Activated naive CD4-positive, alpha-beta T cell treated with anti-CD3 and anti-CD28 coated beads for 36 hours (primary cell): ENCODE measurements around the gene AKAP1. TPM values are rescaled to one million over a fixed set of nuclear protein-coding genes. Genes with fewer than 3 reads are reported as not detected.
A peak's percentile ranks its signal among the peaks of the same experiment; 100 is the strongest.

Experiments used
- CTCF ChIA-PET: fragments of 350-600 bp; sonication (Branson Sonifier 250); formaldehyde crosslinking; loops from one replicate; lab custom pipeline; 2021; ENCODE audit warnings: antibody characterized with exemption; lab: Charles Lee
- DNase-seq: peaks from one replicate; pipeline ENCODE4 v3.0.0-alpha.2; 2020
- H3K27ac Mint-ChIP-seq: one replicate; pipeline ENCODE4 v1.8.0; 2021; ENCODE audit warnings: mild to moderate bottlenecking, mixed read lengths
- H3K27me3 Mint-ChIP-seq: one replicate; pipeline ENCODE4 v1.8.0; 2021; ENCODE audit warnings: low read depth, mixed read lengths
- H3K36me3 Mint-ChIP-seq: one replicate; pipeline ENCODE4 v1.8.0; 2021; ENCODE audit warnings: low read depth, mixed read lengths
- H3K4me1 Mint-ChIP-seq: one replicate; pipeline ENCODE4 v1.8.0; 2021; ENCODE audit warnings: low read depth, mixed read lengths
- H3K4me3 Mint-ChIP-seq: one replicate; pipeline ENCODE4 v1.8.0; 2021; ENCODE audit warnings: mild to moderate bottlenecking, moderate library complexity, mixed read lengths
- H3K9me3 Mint-ChIP-seq: one replicate; pipeline ENCODE4 v1.8.0; 2021; ENCODE audit warnings: mixed read lengths
- intact Hi-C: fragments of 100-400 bp; cut with micrococcal nuclease; formaldehyde crosslinking; loops from one replicate; pipeline ENCODE4 v1.15.1; 2023
- total RNA-seq, 2 experiments: library from RNA; stranded (reverse); gene quantifications; one replicate each; pipeline ENCODE4 v1.2.3, GENCODE V29; 2021

Gene AKAP1
- total RNA-seq, 2 experiments from 2014 or later, result 17.6 to 23.1 TPM

GRCh38 chr17:57108671-57109392 lies 23.8 kb downstream of the AKAP1 start:
- H3K27me3 Mint-ChIP-seq, result no peaks in the 10 kb centered on the region
- no peak overlapping the region for H3K4me3 Mint-ChIP-seq
- no peak overlapping the region for H3K27ac Mint-ChIP-seq
- no peak for DNase-seq
- peaks cover 16% of the 10 kb centered on the region for H3K36me3 Mint-ChIP-seq
- CTCF ChIA-PET, result interaction anchor here (0.9 to 1.0 kb wide), 2 partner anchors 11 to 489 kb away, joined by 3 to 4 read pairs; no protein-coding TSS in a partner anchor
- H3K4me1 Mint-ChIP-seq, result no peaks in the 10 kb centered on the region
- no peaks in the 10 kb centered on the region for H3K9me3 Mint-ChIP-seq
- intact Hi-C loops, result no loop called here

GRCh38 chr17:57109393-57110151 lies 24.5 kb downstream of the AKAP1 start:
- no peaks in the 10 kb centered on the region for H3K4me1 Mint-ChIP-seq
- CTCF ChIA-PET, result no interaction called here
- H3K27ac Mint-ChIP-seq, result peak overlapping the region; percentile 30
- H3K9me3 Mint-ChIP-seq, result no peaks in the 10 kb centered on the region
- no peak overlapping the region for H3K4me3 Mint-ChIP-seq
- peaks cover 22% of the 10 kb centered on the region for H3K36me3 Mint-ChIP-seq
- DNase-seq, result no peak
- no peaks in the 10 kb centered on the region for H3K27me3 Mint-ChIP-seq
- intact Hi-C loops, result no loop called here

DNA sequence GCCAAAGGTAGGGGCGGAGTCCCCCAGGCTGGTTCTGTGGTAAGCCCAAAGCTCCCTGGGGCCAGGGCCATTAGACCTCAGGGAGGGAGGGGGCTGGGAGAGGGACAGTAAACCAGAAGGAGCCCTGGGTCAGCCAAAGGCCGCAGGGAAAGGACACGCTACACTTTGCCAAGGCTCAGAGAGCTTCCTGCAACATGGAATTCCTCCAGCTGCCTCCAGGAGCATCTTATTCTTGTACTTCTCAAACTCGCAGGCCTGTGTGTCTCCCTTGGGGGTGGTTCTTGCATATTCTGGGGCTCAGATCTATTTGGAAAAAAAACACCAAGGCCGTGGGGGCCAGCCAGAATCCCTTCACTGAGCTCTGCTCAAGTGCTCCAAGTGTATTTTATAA lies 25.1 kb downstream of the AKAP1 start:
- Mint-ChIP-seq H3K4me3 (no peak overlapping the region), H3K27me3 (no peaks in the 10 kb centered on the region), H3K9me3 (no peaks in the 10 kb centered on the region), H3K27ac (no peak overlapping the region), H3K36me3 (peaks cover 19% of the 10 kb centered on the region), H3K4me1 (no peaks in the 10 kb centered on the region)
- intact Hi-C loops, result no loop called here
- CTCF ChIA-PET, result no interaction called here
- DNase-seq, result no peak

DNA sequence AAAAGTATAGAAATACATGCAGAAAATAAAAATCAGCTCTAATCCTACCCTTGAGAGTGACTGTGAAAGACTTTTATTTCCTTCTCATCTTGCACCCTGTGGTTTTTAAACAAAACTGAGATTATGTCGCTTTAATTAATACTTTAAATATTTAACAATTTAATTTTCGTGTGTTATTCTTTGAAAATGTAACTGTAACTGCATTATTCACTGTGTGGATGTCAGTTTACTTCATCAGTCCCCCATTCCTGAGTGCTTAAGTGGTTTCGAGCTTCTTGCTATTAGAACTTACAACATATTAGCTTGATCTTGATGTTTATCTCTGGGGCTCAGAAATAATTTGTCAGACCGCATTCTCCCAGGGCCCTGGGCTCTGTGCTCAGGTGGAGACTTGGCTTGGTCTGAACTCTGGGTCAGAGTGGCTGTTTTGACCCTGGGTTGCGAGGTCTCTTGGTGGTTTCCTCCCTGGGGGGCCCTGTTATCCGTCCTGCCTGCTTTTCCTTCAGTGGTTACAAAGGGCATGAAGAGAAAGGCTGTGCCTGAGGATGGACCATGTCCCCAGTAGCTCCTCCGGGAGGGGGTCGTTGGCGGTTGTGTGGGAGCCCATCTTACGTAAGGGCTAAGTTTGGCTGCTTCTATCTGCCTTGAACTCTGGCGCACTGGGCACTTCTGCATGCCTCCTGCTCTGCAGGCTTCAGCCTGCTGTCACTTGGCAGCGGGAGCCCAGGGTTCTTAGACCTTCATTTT lies 25.7 kb downstream of the AKAP1 start:
- CTCF ChIA-PET, result interaction anchor here (0.5 kb wide), 1 partner anchor 9 kb away, joined by 5 read pairs; no protein-coding TSS in a partner anchor

DNA sequence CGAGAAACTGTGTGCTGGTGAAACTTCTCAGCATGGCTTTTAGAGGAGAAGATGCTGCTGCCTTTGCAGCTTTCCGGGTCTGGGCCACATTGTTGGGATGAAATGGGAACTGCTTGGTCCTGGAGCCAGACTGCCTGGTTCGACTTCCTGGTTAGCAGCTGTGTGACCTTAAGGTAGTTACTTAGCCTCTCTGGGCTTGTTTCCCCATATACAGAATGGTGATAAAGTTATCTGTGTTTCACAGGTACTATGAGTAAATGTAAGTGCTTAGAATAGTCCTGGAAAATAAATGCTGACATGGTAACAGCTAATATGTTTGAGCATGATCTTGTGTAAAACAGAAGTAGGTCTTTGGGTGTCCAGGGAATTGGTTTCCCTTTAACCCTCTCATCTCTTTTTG lies 26.3 kb downstream of the AKAP1 start:
- Mint-ChIP-seq H3K4me1 (no peaks in the 10 kb centered on the region), H3K9me3 (no peaks in the 10 kb centered on the region), H3K27me3 (no peaks in the 10 kb centered on the region), H3K4me3 (no peak overlapping the region), H3K36me3 (peaks cover 24% of the 10 kb centered on the region), H3K27ac (no peak overlapping the region)
- DNase-seq, result no peak
- CTCF ChIA-PET, result interaction anchor here (0.5 kb wide), 1 partner anchor 9 kb away, joined by 5 read pairs; no protein-coding TSS in a partner anchor
- intact Hi-C loops, result no loop called here

More for the DNA sequence above, 25.7 kb downstream of the AKAP1 start:
- no peak for DNase-seq
- Mint-ChIP-seq H3K4me1 (no peaks in the 10 kb centered on the region), H3K4me3 (no peak overlapping the region), H3K36me3 (peaks cover 21% of the 10 kb centered on the region), H3K27ac (no peak overlapping the region), H3K9me3 (no peaks in the 10 kb centered on the region), H3K27me3 (no peaks in the 10 kb centered on the region)
- intact Hi-C loops, result no loop called here

- intact Hi-C loops, result no loop called here
Observed at GRCh38 chr17:57113011-57113410, 28.0 kb downstream of the AKAP1 start.

DNA sequence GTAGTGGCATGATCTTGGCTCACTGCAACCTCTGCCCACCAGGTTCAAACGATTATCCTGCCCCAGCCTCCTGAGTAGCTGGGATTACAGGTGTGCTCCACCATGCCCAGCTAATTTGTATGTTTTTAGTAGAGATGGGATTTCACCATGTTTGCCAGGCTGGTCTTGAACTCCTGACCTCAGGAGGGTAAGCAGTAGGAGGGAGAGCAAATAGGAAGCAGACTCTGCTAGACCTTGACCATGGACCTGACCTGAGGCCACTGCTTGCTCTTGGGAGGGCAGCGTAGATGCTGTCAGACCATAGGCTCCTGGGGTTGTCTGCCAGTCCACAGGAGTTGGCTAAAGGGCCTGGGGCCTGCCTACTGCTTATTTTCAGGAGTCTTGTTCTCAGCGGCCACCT lies 28.6 kb downstream of the AKAP1 start:
- no peak for DNase-seq
- H3K4me3 Mint-ChIP-seq, result no peak overlapping the region
- CTCF ChIA-PET, result interaction anchor here (1.0 kb wide), 1 partner anchor 13 kb away, joined by 4 read pairs; no protein-coding TSS in a partner anchor
- no peaks in the 10 kb centered on the region for H3K27me3 Mint-ChIP-seq
- peaks cover 31% of the 10 kb centered on the region for H3K36me3 Mint-ChIP-seq
- H3K4me1 Mint-ChIP-seq, result no peaks in the 10 kb centered on the region
- no peak overlapping the region for H3K27ac Mint-ChIP-seq
- no peaks in the 10 kb centered on the region for H3K9me3 Mint-ChIP-seq
- intact Hi-C loops, result no loop called here

More at GRCh38 chr17:57113011-57113410, 28.0 kb downstream of the AKAP1 start:
- H3K36me3 Mint-ChIP-seq, result peaks cover 27% of the 10 kb centered on the region
- no peaks in the 10 kb centered on the region for H3K4me1 Mint-ChIP-seq
- H3K9me3 Mint-ChIP-seq, result no peaks in the 10 kb centered on the region
- CTCF ChIA-PET, result interaction anchor here (0.6 to 1.0 kb wide), 4 partner anchors 14 to 328 kb away, joined by 3 to 4 read pairs (median 3); no protein-coding TSS in a partner anchor
- DNase-seq, result no peak
- H3K4me3 Mint-ChIP-seq, result no peak overlapping the region
- H3K27ac Mint-ChIP-seq, result no peak overlapping the region
- H3K27me3 Mint-ChIP-seq, result no peaks in the 10 kb centered on the region

DNA sequence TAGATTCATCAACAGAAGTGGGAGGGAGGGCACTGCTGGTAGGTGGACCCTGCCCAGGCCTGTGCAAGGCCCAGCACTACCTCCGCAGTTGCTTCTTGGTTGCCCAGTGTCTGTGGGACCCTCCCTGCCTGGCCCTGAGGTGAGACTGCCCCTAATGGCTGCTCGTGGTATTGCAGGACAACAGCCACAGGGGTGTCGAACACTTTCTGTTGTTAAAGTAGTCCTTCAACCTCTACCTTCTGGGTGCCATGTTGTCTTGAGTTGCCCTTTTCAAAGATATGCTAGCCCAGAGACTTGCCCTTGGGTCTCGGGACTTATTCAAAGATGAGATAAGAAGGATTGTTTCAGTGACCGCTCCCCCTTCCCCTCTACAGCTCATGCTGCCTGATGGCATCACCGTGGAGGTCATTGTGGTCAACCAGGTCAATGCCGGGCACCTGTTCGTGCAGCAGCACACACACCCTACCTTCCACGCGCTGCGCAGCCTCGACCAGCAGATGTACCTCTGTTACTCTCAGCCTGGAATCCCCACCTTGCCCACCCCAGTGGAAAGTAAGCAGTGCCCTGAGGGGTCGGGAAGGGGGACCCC lies 29.1 kb downstream of the AKAP1 start:
- H3K9me3 Mint-ChIP-seq, result no peaks in the 10 kb centered on the region
- DNase-seq, result peak; percentile 75
- CTCF ChIA-PET, result interaction anchor here (0.6 to 1.8 kb wide), 3 partner anchors 12 to 153 kb away, joined by 3 to 4 read pairs (median 3); partner anchors contain the start of gene COIL
- no peak overlapping the region for H3K4me3 Mint-ChIP-seq
- H3K4me1 Mint-ChIP-seq, result no peaks in the 10 kb centered on the region
- intact Hi-C loops, result no loop called here
- H3K27ac Mint-ChIP-seq, result no peak overlapping the region
- H3K27me3 Mint-ChIP-seq, result no peaks in the 10 kb centered on the region
- H3K36me3 Mint-ChIP-seq, result peaks cover 32% of the 10 kb centered on the region

- CTCF ChIA-PET, result interaction anchor here (1.8 kb wide), 1 partner anchor 13 kb away, joined by 3 read pairs; no protein-coding TSS in a partner anchor
- no peaks in the 10 kb centered on the region for H3K4me1 Mint-ChIP-seq
- H3K4me3 Mint-ChIP-seq, result no peak overlapping the region
- no peaks in the 10 kb centered on the region for H3K9me3 Mint-ChIP-seq
- H3K27me3 Mint-ChIP-seq, result no peaks in the 10 kb centered on the region
- no peak overlapping the region for H3K27ac Mint-ChIP-seq
- no peak for DNase-seq
- intact Hi-C loops, result no loop called here
- H3K36me3 Mint-ChIP-seq, result peaks cover 35% of the 10 kb centered on the region
Observed at GRCh38 chr17:57115377-57115776, 30.3 kb downstream of the AKAP1 start.

- H3K36me3 Mint-ChIP-seq, result peaks cover 40% of the 10 kb centered on the region
- intact Hi-C loops, result no loop called here
- no peak for DNase-seq
- H3K27ac Mint-ChIP-seq, result no peak overlapping the region
- no peak overlapping the region for H3K4me3 Mint-ChIP-seq
- H3K4me1 Mint-ChIP-seq, result no peaks in the 10 kb centered on the region
- CTCF ChIA-PET, result interaction anchor here (1.5 to 1.8 kb wide), 2 partner anchors 8 to 14 kb away, joined by 3 read pairs; no protein-coding TSS in a partner anchor
- H3K27me3 Mint-ChIP-seq, result no peaks in the 10 kb centered on the region
- H3K9me3 Mint-ChIP-seq, result no peaks in the 10 kb centered on the region
Observed at GRCh38 chr17:57115916-57116315, 30.9 kb downstream of the AKAP1 start.

- Mint-ChIP-seq H3K36me3 (peaks cover 41% of the 10 kb centered on the region), H3K27ac (no peak overlapping the region), H3K9me3 (no peaks in the 10 kb centered on the region), H3K27me3 (no peaks in the 10 kb centered on the region), H3K4me3 (no peak overlapping the region), H3K4me1 (no peaks in the 10 kb centered on the region)
- no peak for DNase-seq
- intact Hi-C loops, result no loop called here
- CTCF ChIA-PET, result no interaction called here
Observed at GRCh38 chr17:57117798-57118197, 32.8 kb downstream of the AKAP1 start.
